DND-41 (cell line): ENCODE results near the gene FAM83E.

Experiments
- ATAC-seq: fragments of 200-7000 bp; cut with Tn5 transposase; 3 replicates; pipeline ENCODE4 v1.9.1; 2021; ENCODE audit warnings: low read depth; ENCODE audit not compliant: insufficient read depth
- DNase-seq: peaks from one replicate; pipeline ENCODE4 v3.0.0-alpha.2; 2020
- H2AFZ ChIP-seq: 2 replicates; pipeline ENCODE4 v1.6.0; 2012; ENCODE audit warnings: low read depth, low read length
- H3K27ac ChIP-seq: 2 replicates; pipeline ENCODE4 v1.5.1; 2012; ENCODE audit warnings: low read length, inconsistent platforms
- H3K27me3 ChIP-seq: fragments of 200-600 bp; sonication (generic); 2 replicates; pipeline ENCODE4 v1.6.0; 2012; ENCODE audit warnings: low read length, mild to moderate bottlenecking, inconsistent platforms; ENCODE audit not compliant: insufficient read depth, poor library complexity
- H3K36me3 ChIP-seq: 2 replicates; pipeline ENCODE4 v1.5.1; 2012; ENCODE audit warnings: low read length, inconsistent platforms; ENCODE audit not compliant: insufficient read depth
- H3K4me1 ChIP-seq: 2 replicates; pipeline ENCODE4 v1.5.1; 2012; ENCODE audit warnings: mild to moderate bottlenecking, low read length; ENCODE audit not compliant: insufficient read depth
- H3K4me2 ChIP-seq: 2 replicates; pipeline ENCODE4 v1.6.0; 2012; ENCODE audit warnings: mild to moderate bottlenecking, moderate library complexity, low read length, inconsistent platforms; ENCODE audit not compliant: insufficient read depth
- H3K4me3 ChIP-seq, 2 experiments: fragments of 200-600 bp in 1 of 2; shearing (Covaris generic) in 1 of 2; 2 replicates each; pipeline ENCODE4 v1.5.1; 2012 to 2016; ENCODE audit warnings: inconsistent platforms in 2 of 2, low read length in 2 of 2, mild to moderate bottlenecking in 2 of 2, low read depth in 1 of 2, moderate library complexity in 1 of 2
- H3K79me2 ChIP-seq: 2 replicates; pipeline ENCODE4 v1.6.0; 2012; ENCODE audit warnings: low read length, inconsistent platforms; ENCODE audit not compliant: insufficient read depth
- H3K9ac ChIP-seq: 2 replicates; pipeline ENCODE4 v1.6.0; 2012; ENCODE audit warnings: low read depth, mild to moderate bottlenecking, inconsistent platforms, low read length, moderate library complexity
- H3K9me3 ChIP-seq: 2 replicates; pipeline ENCODE4 v1.5.1; 2012; ENCODE audit warnings: low read length, moderate library complexity, mild to moderate bottlenecking, inconsistent platforms; ENCODE audit not compliant: insufficient read depth, severe bottlenecking
- H4K20me1 ChIP-seq: 2 replicates; pipeline ENCODE4 v1.6.0; 2012; ENCODE audit warnings: low read length; ENCODE audit not compliant: insufficient read depth
- CTCF ChIP-seq: IDR thresholded peaks from 2 replicates; pipeline ENCODE4 v1.5.1; 2012; ENCODE audit warnings: borderline replicate concordance, low read length, moderate library complexity, mild to moderate bottlenecking; ENCODE audit not compliant: poor library complexity, severe bottlenecking; ENCODE audit errors: extremely low read depth
- EZH2 ChIP-seq: IDR thresholded peaks from 3 replicates; pipeline ENCODE4 v1.6.1; 2012; ENCODE audit warnings: borderline replicate concordance, low read depth, mild to moderate bottlenecking, moderate library complexity, low read length, inconsistent platforms; ENCODE audit not compliant: severe bottlenecking

Gene FAM83E

GRCh38 chr19:48571378-48572162, 43.3 kb downstream of the FAM83E start:
- H3K4me1 ChIP-seq, result no peaks in the 10 kb centered on the region
- no peaks in the 10 kb centered on the region for H4K20me1 ChIP-seq
- H3K36me3 ChIP-seq, result no peaks in the 10 kb centered on the region
- H2AFZ ChIP-seq, result no peak overlapping the region
- no peak overlapping the region for H3K9ac ChIP-seq
- no peaks in the 10 kb centered on the region for H3K79me2 ChIP-seq
- no peak for ATAC-seq
- TF ChIP-seq EZH2 (no peak), CTCF (no peak)
- H3K27me3 ChIP-seq, result peaks cover 2% of the 10 kb centered on the region
- no peak overlapping the region for H3K27ac ChIP-seq
- H3K9me3 ChIP-seq, result no peaks in the 10 kb centered on the region
- H3K4me2 ChIP-seq, result no peak overlapping the region
- no peak for DNase-seq
- H3K4me3 ChIP-seq, result no peak overlapping the region

GRCh38 chr19:48569814-48570213, 45.1 kb downstream of the FAM83E start:
- H3K9ac ChIP-seq, result no peak overlapping the region
- H3K9me3 ChIP-seq, result no peaks in the 10 kb centered on the region
- H3K36me3 ChIP-seq, result no peaks in the 10 kb centered on the region
- no peak for ATAC-seq
- H3K4me1 ChIP-seq, result no peaks in the 10 kb centered on the region
- H3K27me3 ChIP-seq, result peaks cover 2% of the 10 kb centered on the region
- H4K20me1 ChIP-seq, result no peaks in the 10 kb centered on the region
- no peak overlapping the region for H3K4me3 ChIP-seq
- H3K4me2 ChIP-seq, result no peak overlapping the region
- H3K27ac ChIP-seq, result no peak overlapping the region
- no peak for TF ChIP-seq EZH2
- no peak for TF ChIP-seq CTCF
- H2AFZ ChIP-seq, result no peak overlapping the region
- no peak for DNase-seq
- no peaks in the 10 kb centered on the region for H3K79me2 ChIP-seq

- H3K79me2 ChIP-seq, result no peaks in the 10 kb centered on the region
- no peaks in the 10 kb centered on the region for H3K4me1 ChIP-seq
Observed at GRCh38 chr19:48568345-48568886, 46.5 kb downstream of the FAM83E start.

More at GRCh38 chr19:48568345-48568886, 46.5 kb downstream of the FAM83E start:
- no peaks in the 10 kb centered on the region for H4K20me1 ChIP-seq
- no peak for DNase-seq
- peaks cover 2% of the 10 kb centered on the region for H3K27me3 ChIP-seq
- no peak overlapping the region for H2AFZ ChIP-seq
- no peak for ATAC-seq
- no peak overlapping the region for H3K27ac ChIP-seq
- no peaks in the 10 kb centered on the region for H3K36me3 ChIP-seq
- no peak overlapping the region for H3K4me2 ChIP-seq
- H3K9me3 ChIP-seq, result no peaks in the 10 kb centered on the region
- no peak overlapping the region for H3K9ac ChIP-seq
- TF ChIP-seq CTCF (no peak), EZH2 (no peak)
- H3K4me3 ChIP-seq, result no peak overlapping the region
